HG02759 (cell line): ENCODE data around the gene TSEN34.
"Not testable (repeated sequence)": the region's sequence is repeated elsewhere in the genome, so short reads cannot be mapped to it uniquely, and the experiment has no call there.

Experiments used
- ATAC-seq: cut with Tn5 transposase; IDR thresholded peaks from one replicate; pipeline ENCODE4 v1.9.1; 2021; ENCODE audit warnings: mild to moderate bottlenecking, moderate library complexity; ENCODE audit not compliant: unreplicated experiment

The TSEN34 gene

GRCh38 chr19:54183431-54183830 lies 7.7 kb upstream of the TSEN34 start:
- ATAC-seq, result no peak

GRCh38 chr19:54186351-54186750 lies 4.8 kb upstream of the TSEN34 start:
- no peak for ATAC-seq

- no peak for ATAC-seq
Measured at GRCh38 chr19:54186934-54187381, 4.2 kb upstream of the TSEN34 start.

- ATAC-seq, result no peak
Measured at GRCh38 chr19:54188215-54188871, 2.8 kb upstream of the TSEN34 start.

GRCh38 chr19:54189145-54189734 lies 1.9 kb upstream of the TSEN34 start, which contains the start of gene MBOAT7:
Gene MBOAT7 (minus strand): TSS chr19:54189580. CDS start chr19:54188508, 1,072 bp downstream.
- peak; percentile 29 for ATAC-seq

GRCh38 chr19:54189735-54190502 lies 1.2 kb upstream of the TSEN34 start:
- ATAC-seq, result peak; percentile 51

GRCh38 chr19:54190503-54191010 lies 551 bp upstream of the TSEN34 start:
- peak; percentile 48 for ATAC-seq

- ATAC-seq, result no peak
Measured at GRCh38 chr19:54191811-54192453, 824 bp downstream of the TSEN34 start.

- ATAC-seq, result no peak
Measured at GRCh38 chr19:54193011-54193410, 1.9 kb downstream of the TSEN34 start.

GRCh38 chr19:54194463-54194862 lies 3.4 kb downstream of the TSEN34 start:
- not testable (repeated sequence) for ATAC-seq

- ATAC-seq, result no peak
Measured at GRCh38 chr19:54196536-54196935, 5.4 kb downstream of the TSEN34 start.

- ATAC-seq, result no peak
Measured at GRCh38 chr19:54197121-54197520, 6.0 kb downstream of the TSEN34 start.

- no peak for ATAC-seq
Measured at GRCh38 chr19:54199401-54199800, 8.3 kb downstream of the TSEN34 start.

GRCh38 chr19:54201172-54201701 lies 10.1 kb downstream of the TSEN34 start:
- no peak for ATAC-seq

GRCh38 chr19:54201980-54202379 lies 10.9 kb downstream of the TSEN34 start:
- no peak for ATAC-seq

- ATAC-seq, result no peak
Measured at GRCh38 chr19:54203151-54203611, 12.1 kb downstream of the TSEN34 start.

GRCh38 chr19:54204767-54205468 lies 13.8 kb downstream of the TSEN34 start:
- ATAC-seq, result no peak

GRCh38 chr19:54206030-54206830 lies 15.1 kb downstream of the TSEN34 start:
- ATAC-seq, result no peak

- no peak for ATAC-seq
Measured at GRCh38 chr19:54206831-54207177, 15.7 kb downstream of the TSEN34 start.
